HL-60/S4 treated with phorbol 12-myristate 13-acetate at 8.2 ng/mL for 4 days and 3 days (cell line): Measurements from ENCODE around the gene C1orf122.
"Not testable (repeated sequence)": the region's sequence is repeated elsewhere in the genome, so short reads cannot be mapped to it uniquely, and the experiment has no call there.

Experiments used
- in situ Hi-C: fragments of 300-500 bp; cut with MboI; formaldehyde crosslinking; loops from 2 replicates; pipeline ENCODE4 v1.15.0; 2022; ENCODE audit warnings: low sequenced_read_pairs

C1orf122 gene

GRCh38 chr1:37807555-37808368, at the start of gene C1orf122, which contains the start of gene YRDC:
Gene C1orf122, plus strand, starts transcription at chr1:37807790. Its CDS starts 615 bp downstream, at chr1:37808405.
Gene YRDC, minus strand, starts transcription at chr1:37808208. Its CDS starts 28 bp downstream, at chr1:37808180.
- in situ Hi-C loops, result no loop called here

GRCh38 chr1:37759451-37759850, 48.1 kb upstream of the C1orf122 start:
- in situ Hi-C loops, result no loop called here

GRCh38 chr1:37761416-37762095, 46.0 kb upstream of the C1orf122 start:
- in situ Hi-C loops, result no loop called here

- in situ Hi-C loops, result no loop called here
Observed at GRCh38 chr1:37762516-37762915, 45.1 kb upstream of the C1orf122 start.

GRCh38 chr1:37763791-37764413, 43.7 kb upstream of the C1orf122 start:
- in situ Hi-C loops, result no loop called here

- in situ Hi-C loops, result no loop called here
Observed at GRCh38 chr1:37764414-37764825, 43.2 kb upstream of the C1orf122 start.

GRCh38 chr1:37764888-37765441, 42.6 kb upstream of the C1orf122 start, which contains the start of gene EPHA10:
Gene EPHA10, minus strand, starts transcription at chr1:37765120. Its CDS starts 54 bp downstream, at chr1:37765066.
- in situ Hi-C loops, result no loop called here

GRCh38 chr1:37765916-37766664, 41.5 kb upstream of the C1orf122 start:
- in situ Hi-C loops, result no loop called here

- in situ Hi-C loops, result no loop called here
Observed at GRCh38 chr1:37767488-37767887, 40.1 kb upstream of the C1orf122 start.

- in situ Hi-C loops, result not testable (repeated sequence)
Observed at GRCh38 chr1:37771440-37771839, 36.1 kb upstream of the C1orf122 start.

GRCh38 chr1:37776946-37777516, 30.6 kb upstream of the C1orf122 start:
- in situ Hi-C loops, result no loop called here

GRCh38 chr1:37778654-37779053, 28.9 kb upstream of the C1orf122 start:
- in situ Hi-C loops, result no loop called here

GRCh38 chr1:37782491-37782890, 25.1 kb upstream of the C1orf122 start:
- in situ Hi-C loops, result no loop called here

- in situ Hi-C loops, result no loop called here
Observed at GRCh38 chr1:37792943-37793686, 14.5 kb upstream of the C1orf122 start.

- in situ Hi-C loops, result no loop called here
Observed at GRCh38 chr1:37793773-37794371, 13.7 kb upstream of the C1orf122 start, which contains the start of gene MANEAL. Gene MANEAL, plus strand, starts transcription at chr1:37793847. Its CDS starts 336 bp downstream, at chr1:37794183.

- in situ Hi-C loops, result no loop called here
Observed at GRCh38 chr1:37794372-37795339, 12.9 kb upstream of the C1orf122 start.

GRCh38 chr1:37795340-37796125, 12.1 kb upstream of the C1orf122 start:
- in situ Hi-C loops, result no loop called here
